ENCODE results near the gene CSNK1A1. TPM values are rescaled to one million over a fixed set of nuclear protein-coding genes. Genes with fewer than 3 reads are reported as not detected.

Gene CSNK1A1
- polyA plus RNA-seq, 1 of the 3 experiments (the other 2 are of a cell fraction) = 70.7 TPM

DNA sequence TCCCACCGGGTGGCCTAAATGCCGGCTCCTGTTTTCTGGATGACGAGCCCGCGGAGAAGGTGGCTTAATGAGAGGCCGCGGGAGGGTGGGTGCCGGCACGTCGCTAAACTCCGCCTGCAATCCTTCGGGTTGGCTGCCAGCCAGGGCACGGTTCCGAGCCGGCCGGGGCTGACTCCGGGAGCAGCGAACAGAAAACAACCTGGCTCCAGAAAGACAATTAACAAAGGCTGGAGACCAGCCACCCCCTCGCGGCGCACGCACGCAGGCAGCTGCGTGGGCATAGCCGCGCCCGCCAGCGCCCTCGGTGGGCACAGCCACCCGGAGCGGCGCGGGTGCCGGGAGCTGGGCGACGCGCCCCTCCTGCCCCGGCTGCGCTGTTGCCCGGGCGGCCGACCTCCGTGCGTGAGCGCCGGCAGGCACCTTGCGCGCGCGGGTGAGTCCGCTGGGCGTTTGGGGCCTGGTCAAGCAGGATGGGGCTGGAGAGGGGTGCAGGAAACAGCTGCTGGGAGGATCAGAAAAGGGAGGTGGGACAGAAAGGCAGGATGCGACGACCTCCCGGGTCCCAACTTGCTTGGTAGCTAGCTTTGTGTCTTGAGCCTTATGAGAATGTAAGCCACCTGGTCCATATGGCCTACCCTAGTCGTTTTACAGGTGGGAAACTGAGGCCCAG is 30.1 kb upstream of the CSNK1A1 start, which contains the start of gene ARHGEF37 (continued):
- TF ChIP-seq, protein P1, sequence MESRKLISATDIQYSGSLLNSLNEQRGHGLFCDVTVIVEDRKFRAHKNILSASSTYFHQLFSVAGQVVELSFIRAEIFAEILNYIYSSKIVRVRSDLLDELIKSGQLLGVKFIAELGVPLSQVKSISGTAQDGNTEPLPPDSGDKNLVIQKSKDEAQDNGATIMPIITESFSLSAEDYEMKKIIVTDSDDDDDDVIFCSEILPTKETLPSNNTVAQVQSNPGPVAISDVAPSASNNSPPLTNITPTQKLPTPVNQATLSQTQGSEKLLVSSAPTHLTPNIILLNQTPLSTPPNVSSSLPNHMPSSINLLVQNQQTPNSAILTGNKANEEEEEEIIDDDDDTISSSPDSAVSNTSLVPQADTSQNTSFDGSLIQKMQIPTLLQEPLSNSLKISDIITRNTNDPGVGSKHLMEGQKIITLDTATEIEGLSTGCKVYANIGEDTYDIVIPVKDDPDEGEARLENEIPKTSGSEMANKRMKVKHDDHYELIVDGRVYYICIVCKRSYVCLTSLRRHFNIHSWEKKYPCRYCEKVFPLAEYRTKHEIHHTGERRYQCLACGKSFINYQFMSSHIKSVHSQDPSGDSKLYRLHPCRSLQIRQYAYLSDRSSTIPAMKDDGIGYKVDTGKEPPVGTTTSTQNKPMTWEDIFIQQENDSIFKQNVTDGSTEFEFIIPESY (IDR thresholded peaks at IDR 0.05; ENCODE audit: borderline replicate concordance, low read depth) = no peak
- TF ChIP-seq REST (IDR thresholded peaks at IDR 0.05; ENCODE audit: low read depth, low read length) = no peak
- TF ChIP-seq EZH2phosphoT487 (IDR thresholded peaks at IDR 0.05; ENCODE audit: borderline replicate concordance, low read depth) = no peak
- no peak for TF ChIP-seq GATA2 (CRISPR knock-in tag; IDR thresholded peaks at IDR 0.05)
- TF ChIP-seq TCF12 (IDR thresholded peaks at IDR 0.05) = no peak
- no peak for TF ChIP-seq RFX5 (IDR thresholded peaks at IDR 0.05; ENCODE audit: low read length)

- Histone ChIP-seq H3K4me1 (ENCODE audit: control insufficient read depth in 1 of 2, insufficient read depth in 2 of 2, low read depth in 1 of 2, low read length in 1 of 2) (peaks cover 0 to 15% of the 10 kb centered on the region in 2 experiments; a peak in 2 of 4 replicates), H3K27me3 (ENCODE audit: insufficient read depth) (no peaks in the 10 kb centered on the region), H3K9ac (peak overlapping the region; percentile 39; the same call in 1 of the 2 replicates), H3K27ac (ENCODE audit: low read depth in 2 of 2, low read length in 1 of 2) (peak overlapping the region in 1 of 2 experiments; percentile 73; a peak in 2 of 4 replicates), H3K4me2 (peak overlapping the region; percentile 77), H3F3A (replicated peaks; ENCODE audit: insufficient read depth) (peaks cover 6% of the 10 kb centered on the region), H3K79me2 (ENCODE audit: insufficient read depth) (no peaks in the 10 kb centered on the region), H3K9me3 (no peaks in the 10 kb centered on the region), H3K4me3 (ENCODE audit: low read depth in 2 of 2, low read length in 1 of 2) (peak overlapping the region; percentile 52 to 58), H2AFZ (ENCODE audit: low read depth) (peak overlapping the region; percentile 87), H3K36me3 (replicated peaks in 1 of 2; ENCODE audit: control insufficient read depth in 1 of 2, insufficient read depth in 2 of 2, low read length in 1 of 2) (no peaks in the 10 kb centered on the region), H3K9me2 (no peaks in the 10 kb centered on the region), H4K20me1 (ENCODE audit: insufficient read depth) (no peaks in the 10 kb centered on the region)
- ChIA-PET CTCF (interaction anchor here (0.9 to 4.0 kb wide), 9 partner anchors 10 to 247 kb away, joined by 3 to 16 read pairs (median 3); partner anchors contain the start of gene CSNK1A1), POLR2A (interaction anchor here (0.6 to 1.4 kb wide), 5 partner anchors 16 to 235 kb away, joined by 3 read pairs; partner anchors contain the start of genes CSNK1A1 and GRPEL2)
- WGBS (ENCODE audit: low lambda C conversion rate) = 69% methylated on average over 6 of the region's 10 CpGs
- no peak for DNase-seq
- TF ChIP-seq RXRA (IDR thresholded peaks at IDR 0.05; ENCODE audit: borderline replicate concordance, low read depth) (no peak), REST (IDR thresholded peaks at IDR 0.05; ENCODE audit: low read depth, low read length) (no peak), GATA2 (CRISPR knock-in tag; IDR thresholded peaks at IDR 0.05) (no peak), GABPA (IDR thresholded peaks at IDR 0.05; ENCODE audit: low read depth) (no peak), EP300 (IDR thresholded peaks at IDR 0.05; ENCODE audit: borderline replicate concordance in 1 of 2, low read depth in 1 of 2, low read length in 1 of 2) (no peak), JUND (IDR thresholded peaks at IDR 0.05) (no peak), MXI1 (IDR thresholded peaks at IDR 0.05; ENCODE audit: low read depth, low read length) (no peak), MAX (IDR thresholded peaks at IDR 0.05; ENCODE audit: low read depth) (no peak), RFX5 (IDR thresholded peaks at IDR 0.05; ENCODE audit: low read length) (no peak), MEF2A (IDR thresholded peaks at IDR 0.05; ENCODE audit: borderline replicate concordance, low read depth) (no peak), FOXJ3 (CRISPR knock-in tag; IDR thresholded peaks at IDR 0.05) (no peak), CTCF (IDR thresholded peaks at IDR 0.05) (no peak), YY1 (IDR thresholded peaks at IDR 0.05; ENCODE audit: low read depth) (no peak)
- TF ChIP-seq, protein P2, sequence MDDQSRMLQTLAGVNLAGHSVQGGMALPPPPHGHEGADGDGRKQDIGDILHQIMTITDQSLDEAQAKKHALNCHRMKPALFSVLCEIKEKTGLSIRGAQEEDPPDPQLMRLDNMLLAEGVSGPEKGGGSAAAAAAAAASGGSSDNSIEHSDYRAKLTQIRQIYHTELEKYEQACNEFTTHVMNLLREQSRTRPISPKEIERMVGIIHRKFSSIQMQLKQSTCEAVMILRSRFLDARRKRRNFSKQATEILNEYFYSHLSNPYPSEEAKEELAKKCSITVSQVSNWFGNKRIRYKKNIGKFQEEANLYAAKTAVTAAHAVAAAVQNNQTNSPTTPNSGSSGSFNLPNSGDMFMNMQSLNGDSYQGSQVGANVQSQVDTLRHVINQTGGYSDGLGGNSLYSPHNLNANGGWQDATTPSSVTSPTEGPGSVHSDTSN (IDR thresholded peaks at IDR 0.05) = no peak
These were observed 29.6 kb upstream of the CSNK1A1 start for GRCh38 chr5:149580808-149581191.

All from SK-N-SH (cell line).